Small intestine (tissue), 16 donors: Measurements from ENCODE around the gene PZP. TPM values are rescaled to one million over a fixed set of nuclear protein-coding genes. Genes with fewer than 3 reads are reported as not detected.
"Not testable (repeated sequence)": the region's sequence is repeated elsewhere in the genome, so short reads cannot be mapped to it uniquely, and the experiment has no call there.

Experiments
- DNase-seq, 2 donors: peaks; one replicate each; pipeline versions ENCODE4 v3.0.0 to v3.0.0-alpha.2; 2013
- FAIRE-seq: peaks from 2 replicates; lab custom pipeline; 2012; peaks lifted over from hg19 to GRCh38; lab: Jason Lieb, UNC
- H3K27ac ChIP-seq, 3 donors: one replicate each; pipeline ENCODE4 v1.5.1; 2013; ENCODE audit warnings: low read length in 2 of 3, mild to moderate bottlenecking in 2 of 3, control low read depth in 1 of 3, inconsistent platforms in 1 of 3, low read depth in 1 of 3, moderate library complexity in 1 of 3
- H3K27me3 ChIP-seq, 3 donors: one replicate each; pipeline ENCODE4 v1.6.1; 2013; ENCODE audit warnings: low read length in 3 of 3, inconsistent platforms in 1 of 3; ENCODE audit not compliant: control insufficient read depth in 3 of 3, insufficient read depth in 3 of 3
- H3K36me3 ChIP-seq, 3 donors: one replicate each; pipeline ENCODE4 v1.6.1; 2013; ENCODE audit warnings: low read length in 3 of 3, inconsistent platforms in 1 of 3, low read depth in 1 of 3, mild to moderate bottlenecking in 1 of 3, moderate library complexity in 1 of 3; ENCODE audit not compliant: control insufficient read depth in 3 of 3, insufficient read depth in 2 of 3
- H3K4me1 ChIP-seq, 3 donors: one replicate each; pipeline ENCODE4 v1.6.1; 2013; ENCODE audit warnings: low read length in 2 of 3, inconsistent platforms in 1 of 3, low read depth in 1 of 3, mild to moderate bottlenecking in 1 of 3, moderate library complexity in 1 of 3; ENCODE audit not compliant: control insufficient read depth in 3 of 3, insufficient read depth in 2 of 3
- H3K4me3 ChIP-seq, 3 donors: one replicate each; pipeline ENCODE4 v1.5.1; 2013; ENCODE audit warnings: low read length in 3 of 3, control low read depth in 1 of 3, inconsistent platforms in 1 of 3, low read depth in 1 of 3, mild to moderate bottlenecking in 1 of 3, moderate library complexity in 1 of 3
- H3K9me3 ChIP-seq, 2 donors: one replicate each; pipeline ENCODE4 v1.6.1; 2013; ENCODE audit warnings: low read depth in 1 of 2, low read length in 1 of 2; ENCODE audit not compliant: control insufficient read depth in 2 of 2, insufficient read depth in 1 of 2
- WGBS, 3 donors: extraction: QIAGEN DNeasy Blood & Tissue Kit; methylation state at CpG; one replicate each; pipeline ENCODE4 v1.1.7; 2013; 5-methylcytosine and 5-hydroxymethylcytosine counted together
- long read RNA-seq, 10 donors: transcript quantifications; one replicate each; lab custom pipeline, GENCODE V29; 2026
- polyA plus RNA-seq, 4 donors: library from polyadenylated mRNA; stranded (reverse) in 3 of 4; unstranded in 1 of 4; fragments of 200-250 nt in 3 of 4; fragments of 120-200 nt in 1 of 4; gene quantifications; one replicate each; pipeline versions ENCODE4 v1.2.1 to v1.2.3, GENCODE V29; 2013
- donor health status: healthy with polysubstance abuse.
- donor health status: control.
- donor health status: control.
- donor health status: Bipolar disorder and iron deficiency.
- donor health status: healthy.

PZP gene
- under 1 TPM in 2 of 4 donors, not detected in 2; 0.06 to 0.16 TPM for polyA plus RNA-seq
- long read RNA-seq, donor 1, partial matches to known transcripts, result 0 of 1 reads
- long read RNA-seq, donor 1, other reads (novel, unspliced or antisense), result 0 of 1 reads
- long read RNA-seq, donor 2, result 0 reads
- long read RNA-seq, donor 3, result 0 reads
- long read RNA-seq, donor 4, result 0 reads
- long read RNA-seq, donor 5, result 0 reads
- long read RNA-seq, donor 6, result 0 reads
- long read RNA-seq, donor 7, result 0 reads
- long read RNA-seq, donor 8, result 0 reads
- long read RNA-seq, donor 9, result 0 reads
- long read RNA-seq, donor 10, result 0 reads

DNA sequence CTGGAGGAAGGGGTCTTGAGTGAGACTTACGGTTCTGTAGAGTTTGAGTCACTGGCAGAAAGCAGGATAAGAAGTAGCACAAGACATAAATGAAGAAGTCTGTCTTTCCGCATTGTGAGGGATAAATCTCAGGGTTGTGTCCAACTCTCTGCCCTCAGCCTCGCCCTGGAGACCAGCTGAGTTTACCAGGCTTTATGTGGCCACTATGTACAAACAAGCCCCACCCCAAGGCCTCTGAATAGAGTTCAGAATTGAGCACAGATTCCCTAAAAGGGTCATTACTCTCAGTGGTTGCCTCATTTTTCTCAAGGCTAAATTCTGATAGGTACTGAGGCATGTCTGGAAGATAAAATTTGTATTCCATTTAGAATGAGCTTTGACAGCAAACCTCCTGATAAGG lies at the start of gene PZP:
Gene PZP, minus strand, starts transcription at position 167 of the 400 bp plus-strand sequence. Its CDS starts 54 bp downstream, at position 113.
- DNase-seq, result no peak

DNA sequence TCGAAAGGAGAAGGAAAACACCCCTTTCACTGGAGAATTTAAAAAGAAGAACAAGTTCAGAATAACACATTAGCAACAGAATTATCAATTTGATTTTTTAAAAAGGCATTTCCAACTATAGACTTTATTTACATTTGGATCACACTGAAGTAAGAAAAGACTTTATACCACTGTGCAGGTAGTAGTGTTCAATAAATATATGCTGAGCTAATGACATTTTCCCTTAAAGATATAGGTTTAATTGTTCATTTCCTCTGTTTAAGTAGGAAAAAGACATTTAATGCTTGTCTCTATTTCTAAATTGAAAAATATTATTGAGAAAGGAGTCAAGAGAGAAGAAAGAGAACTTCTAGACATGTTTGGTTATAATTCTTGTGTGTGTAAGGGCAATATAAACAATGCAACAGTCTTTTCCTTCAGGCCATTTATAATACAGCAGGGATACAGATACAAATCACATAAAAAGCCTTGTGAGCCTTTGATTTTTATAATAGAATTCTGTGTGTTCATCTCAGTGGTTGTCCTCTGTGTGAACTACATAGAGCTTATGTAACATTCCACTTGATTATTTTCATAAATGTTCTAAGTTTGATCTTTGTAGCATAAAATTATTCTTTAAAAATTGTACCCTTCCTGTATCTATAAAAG lies 48.7 kb upstream of the PZP start:
- Histone ChIP-seq H3K4me1 (no peaks in the 10 kb centered on the region), H3K27me3 (no peaks in the 10 kb centered on the region), H3K4me3 (no peak overlapping the region), H3K9me3 (no peaks in the 10 kb centered on the region), H3K27ac (no peak overlapping the region), H3K36me3 (no peaks in the 10 kb centered on the region)
- DNase-seq (no peak), FAIRE-seq (no peak)
- WGBS, 3 donors, result 43 to 67% (median 67%) methylated on average over 1 of the region's 1 CpG

More for the DNA sequence above, at the start of gene PZP:
- no peak for FAIRE-seq
- H3K9me3 ChIP-seq, result no peaks in the 10 kb centered on the region
- peaks cover 0 to 2% (median 0%) of the 10 kb centered on the region in 3 donors for H3K27me3 ChIP-seq
- no peaks in the 10 kb centered on the region for H3K4me1 ChIP-seq
- H3K36me3 ChIP-seq, result no peaks in the 10 kb centered on the region
- no peak within 1 kb of the TSS for H3K27ac ChIP-seq
- WGBS, 3 donors, result 74 to 88% (median 77%) methylated on average over 3 of the region's 3 CpGs
- no peak within 1 kb of the TSS for H3K4me3 ChIP-seq

DNA sequence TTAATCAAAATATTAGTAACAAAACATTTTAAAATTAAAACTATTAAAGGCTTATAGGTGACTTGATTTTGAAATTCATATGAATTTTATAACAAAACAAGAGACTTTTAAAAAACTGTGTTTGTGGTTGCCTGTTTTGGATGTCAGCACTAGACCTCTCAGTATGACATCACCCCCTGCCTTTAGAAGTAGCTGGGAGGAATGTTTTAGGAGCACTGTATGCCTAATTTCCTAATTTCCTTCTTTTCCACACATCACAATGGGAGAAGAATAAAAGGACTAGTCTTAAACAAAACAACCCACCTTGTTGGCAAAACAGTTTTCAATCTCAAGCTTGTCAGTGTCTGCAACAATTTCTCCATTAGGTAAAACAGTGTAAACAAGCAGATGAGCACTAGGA lies 48.1 kb upstream of the PZP start:
- no peak overlapping the region for H3K27ac ChIP-seq
- no peaks in the 10 kb centered on the region for H3K27me3 ChIP-seq
- no peaks in the 10 kb centered on the region for H3K4me1 ChIP-seq
- no peaks in the 10 kb centered on the region for H3K9me3 ChIP-seq
- H3K36me3 ChIP-seq, result no peaks in the 10 kb centered on the region
- no peak for DNase-seq
- FAIRE-seq, result no peak
- no peak overlapping the region for H3K4me3 ChIP-seq

DNA sequence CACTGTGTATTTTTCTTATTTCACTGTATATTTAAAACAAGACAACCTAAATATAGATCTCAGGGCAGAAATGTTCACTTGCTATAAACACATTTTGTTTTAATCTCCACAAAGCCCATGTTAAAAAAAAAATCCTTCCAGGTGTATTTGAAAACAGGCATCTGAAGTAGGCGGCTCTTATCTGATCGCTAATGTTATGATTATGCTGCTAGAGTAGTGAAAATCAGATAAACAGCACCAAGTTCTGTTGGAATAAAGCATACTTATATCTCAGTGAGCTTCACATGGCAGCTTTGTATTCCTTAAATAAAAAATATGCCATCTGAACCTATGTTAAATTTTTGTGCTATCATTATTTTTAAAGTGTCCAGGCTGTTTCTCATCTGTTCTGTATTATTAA lies 47.6 kb upstream of the PZP start:
- Histone ChIP-seq H3K36me3 (no peaks in the 10 kb centered on the region), H3K27ac (no peak overlapping the region), H3K27me3 (no peaks in the 10 kb centered on the region), H3K9me3 (no peaks in the 10 kb centered on the region), H3K4me1 (no peaks in the 10 kb centered on the region), H3K4me3 (no peak overlapping the region)
- DNase-seq (no peak), FAIRE-seq (no peak)
- WGBS, 3 donors, result 27 to 47% (median 27%) methylated on average over 2 of the region's 2 CpGs

DNA sequence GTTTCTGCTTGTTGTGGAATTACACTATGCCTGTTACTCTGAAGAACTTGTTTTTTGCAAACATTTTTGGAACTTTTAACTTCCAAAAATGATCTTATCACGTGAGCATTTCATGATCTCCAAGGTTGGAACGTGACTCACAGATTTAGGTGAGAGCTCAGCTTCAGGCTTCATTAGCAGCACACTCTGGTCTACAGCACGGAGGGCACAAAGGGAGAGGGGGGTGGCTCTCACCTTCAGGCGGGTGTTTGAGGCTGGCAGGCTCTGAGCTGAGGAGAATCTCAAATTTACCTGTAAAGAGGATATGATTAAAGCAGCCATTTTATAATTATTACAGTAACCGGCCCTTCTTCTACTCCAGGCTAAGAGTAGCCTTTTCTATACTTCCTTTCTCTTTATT lies 45.3 kb upstream of the PZP start:
- Histone ChIP-seq H3K27me3 (no peaks in the 10 kb centered on the region), H3K36me3 (no peaks in the 10 kb centered on the region), H3K4me1 (no peaks in the 10 kb centered on the region), H3K9me3 (no peaks in the 10 kb centered on the region), H3K27ac (no peak overlapping the region), H3K4me3 (no peak overlapping the region)
- WGBS, 3 donors, result 23 to 30% (median 29%) methylated on average over 5 of the region's 5 CpGs
- no peak for FAIRE-seq
- DNase-seq, result no peak

DNA sequence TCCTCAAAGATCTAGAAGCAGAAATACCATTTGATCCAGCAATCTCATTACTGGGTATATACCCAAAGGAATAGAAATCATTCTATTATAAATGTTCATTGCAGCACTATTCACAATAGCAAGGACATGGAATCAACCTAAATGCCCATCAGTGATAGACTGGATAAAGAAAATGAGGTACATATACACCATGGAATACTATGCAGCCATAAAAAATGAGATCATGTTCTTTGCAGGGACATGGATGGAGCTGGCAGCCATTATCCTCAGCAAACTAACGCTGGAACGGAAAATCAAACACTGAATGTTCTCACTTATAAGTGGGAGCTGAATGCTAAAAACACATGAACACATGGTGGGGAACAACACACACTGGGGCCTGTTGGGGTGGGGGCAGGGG lies 44.6 kb upstream of the PZP start:
- not testable (repeated sequence) for FAIRE-seq, DNase-seq, H3K36me3 ChIP-seq

DNA sequence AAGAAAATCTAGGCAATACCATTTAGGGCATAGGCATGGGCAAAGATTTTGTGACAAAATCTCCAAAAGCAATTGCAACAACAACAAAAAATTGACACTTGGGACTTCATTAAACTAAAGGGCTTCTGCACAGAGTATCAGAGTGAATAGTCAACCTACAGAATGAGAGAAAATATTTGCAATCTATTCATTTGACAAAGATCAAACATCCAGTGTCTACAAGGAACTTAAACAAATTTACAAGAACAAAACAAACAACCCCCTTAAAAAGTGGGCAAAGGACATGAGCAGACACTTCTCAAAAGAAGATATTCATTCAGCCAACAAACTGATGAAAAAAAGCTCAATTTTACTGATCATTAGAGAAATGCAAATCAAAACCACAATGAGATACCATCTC lies 44.1 kb upstream of the PZP start:
- FAIRE-seq (no peak), DNase-seq (no peak)
- Histone ChIP-seq H3K9me3 (peaks cover 0 to 1% of the 10 kb centered on the region in 2 donors), H3K36me3 (no peaks in the 10 kb centered on the region), H3K4me1 (no peaks in the 10 kb centered on the region), H3K4me3 (no peak overlapping the region), H3K27ac (no peak overlapping the region), H3K27me3 (no peaks in the 10 kb centered on the region)

More for the DNA sequence above, 44.6 kb upstream of the PZP start:
- not testable (repeated sequence) for H3K4me1 ChIP-seq, H3K9me3 ChIP-seq, H3K27ac ChIP-seq, H3K4me3 ChIP-seq, H3K27me3 ChIP-seq
- WGBS, 3 donors, result 90 to 97% (median 95%) methylated on average over 2 of the region's 2 CpGs

DNA sequence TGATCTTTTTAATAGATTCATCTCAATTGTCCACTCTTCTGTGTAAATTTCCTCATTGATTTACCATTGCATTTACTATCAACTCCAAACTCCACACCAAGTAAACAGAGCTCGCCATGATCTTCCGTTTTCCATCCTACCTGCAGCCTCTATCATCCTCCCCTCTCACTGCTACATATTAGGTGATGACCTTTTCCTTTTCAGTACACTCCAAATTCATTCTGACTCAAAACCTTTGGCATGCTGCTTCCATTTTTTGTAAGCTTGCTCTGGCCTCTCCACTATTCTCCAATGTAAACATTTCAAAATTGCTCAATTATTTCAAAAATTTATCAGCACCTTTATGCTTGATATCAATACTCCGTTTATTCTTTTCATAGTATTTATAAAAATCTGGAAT lies 40.2 kb upstream of the PZP start:
- H3K27me3 ChIP-seq, result no peaks in the 10 kb centered on the region
- WGBS, 3 donors, result 67 to 90% (median 71%) methylated on average over 3 of the region's 3 CpGs
- DNase-seq (no peak), FAIRE-seq (no peak)
- no peak overlapping the region for H3K27ac ChIP-seq
- peaks cover 0 to 1% of the 10 kb centered on the region in 2 donors for H3K9me3 ChIP-seq
- no peaks in the 10 kb centered on the region for H3K4me1 ChIP-seq
- no peaks in the 10 kb centered on the region for H3K36me3 ChIP-seq
- H3K4me3 ChIP-seq, result no peak overlapping the region
